Measurements from ENCODE around the gene RARRES1. TPM values are rescaled to one million over a fixed set of nuclear protein-coding genes. Genes with fewer than 3 reads are reported as not detected.

The RARRES1 gene
- total RNA-seq, 1 donor from 2014 or later: 0.95 TPM

DNA sequence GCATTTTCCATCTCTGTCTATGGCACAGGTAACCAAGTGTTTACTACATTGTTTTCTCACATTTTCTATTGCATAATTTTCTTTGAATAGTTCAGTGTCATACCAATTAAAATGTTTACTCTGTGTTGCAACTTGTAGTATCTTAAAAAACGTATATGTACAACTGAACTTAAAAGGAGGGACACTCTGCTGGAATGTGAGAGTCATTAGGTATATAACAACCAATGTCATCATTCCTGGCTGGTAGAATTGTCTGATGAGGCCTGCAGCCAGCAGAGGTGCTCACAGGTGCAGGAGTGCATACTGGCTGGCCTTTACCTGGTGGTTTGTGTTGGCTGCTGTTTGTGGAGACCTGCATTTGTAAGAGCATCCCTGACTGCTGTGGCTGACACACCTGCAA lies 19.1 kb upstream of the RARRES1 start:
- no peak for DNase-seq (ENCODE audit: low spot score)
- H3K27ac Mint-ChIP-seq (ENCODE audit: unreplicated experiment): no peak overlapping the region
- TF ChIP-seq, protein P1, sequence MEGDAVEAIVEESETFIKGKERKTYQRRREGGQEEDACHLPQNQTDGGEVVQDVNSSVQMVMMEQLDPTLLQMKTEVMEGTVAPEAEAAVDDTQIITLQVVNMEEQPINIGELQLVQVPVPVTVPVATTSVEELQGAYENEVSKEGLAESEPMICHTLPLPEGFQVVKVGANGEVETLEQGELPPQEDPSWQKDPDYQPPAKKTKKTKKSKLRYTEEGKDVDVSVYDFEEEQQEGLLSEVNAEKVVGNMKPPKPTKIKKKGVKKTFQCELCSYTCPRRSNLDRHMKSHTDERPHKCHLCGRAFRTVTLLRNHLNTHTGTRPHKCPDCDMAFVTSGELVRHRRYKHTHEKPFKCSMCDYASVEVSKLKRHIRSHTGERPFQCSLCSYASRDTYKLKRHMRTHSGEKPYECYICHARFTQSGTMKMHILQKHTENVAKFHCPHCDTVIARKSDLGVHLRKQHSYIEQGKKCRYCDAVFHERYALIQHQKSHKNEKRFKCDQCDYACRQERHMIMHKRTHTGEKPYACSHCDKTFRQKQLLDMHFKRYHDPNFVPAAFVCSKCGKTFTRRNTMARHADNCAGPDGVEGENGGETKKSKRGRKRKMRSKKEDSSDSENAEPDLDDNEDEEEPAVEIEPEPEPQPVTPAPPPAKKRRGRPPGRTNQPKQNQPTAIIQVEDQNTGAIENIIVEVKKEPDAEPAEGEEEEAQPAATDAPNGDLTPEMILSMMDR (IDR thresholded peaks at IDR 0.05): no peak
- peaks cover 12% of the 10 kb centered on the region for H3K4me1 Mint-ChIP-seq (ENCODE audit: low read depth)
- peaks cover 3% of the 10 kb centered on the region for H3K36me3 Mint-ChIP-seq (ENCODE audit: low read depth)
- H3K9me3 Mint-ChIP-seq (ENCODE audit: low read depth): no peaks in the 10 kb centered on the region
- no peaks in the 10 kb centered on the region for H3K27me3 Mint-ChIP-seq (ENCODE audit: low read depth)
- H3K4me3 Mint-ChIP-seq (ENCODE audit: unreplicated experiment): no peak overlapping the region

DNA sequence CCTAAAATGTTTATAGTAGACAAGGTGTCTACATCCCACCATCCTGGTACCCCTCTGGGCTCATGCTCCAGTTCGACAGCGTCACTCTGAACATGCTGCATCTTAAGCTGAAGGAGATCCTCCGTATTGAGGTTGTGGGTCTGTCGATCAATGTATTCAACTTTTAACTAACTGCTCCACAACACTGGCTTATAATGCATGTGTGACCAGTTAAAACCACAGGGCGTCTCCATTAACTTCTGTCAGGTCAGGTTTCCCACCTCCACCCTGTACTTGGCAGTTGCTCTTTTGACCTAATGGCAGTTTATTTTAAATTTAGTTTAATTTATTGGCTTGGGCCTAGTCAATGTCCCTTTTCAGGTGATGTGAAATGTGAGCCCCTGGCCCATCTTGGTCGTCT lies 17.8 kb upstream of the RARRES1 start:
- H3K4me1 Mint-ChIP-seq (ENCODE audit: low read depth): peaks cover 12% of the 10 kb centered on the region
- no peak for DNase-seq (ENCODE audit: low spot score)
- no peak overlapping the region for H3K27ac Mint-ChIP-seq (ENCODE audit: unreplicated experiment)
- H3K9me3 Mint-ChIP-seq (ENCODE audit: low read depth): no peaks in the 10 kb centered on the region
- TF ChIP-seq, protein P1 (IDR thresholded peaks at IDR 0.05): no peak
- H3K27me3 Mint-ChIP-seq (ENCODE audit: low read depth): no peaks in the 10 kb centered on the region
- peaks cover 3% of the 10 kb centered on the region for H3K36me3 Mint-ChIP-seq (ENCODE audit: low read depth)
- H3K4me3 Mint-ChIP-seq (ENCODE audit: unreplicated experiment): no peak overlapping the region

DNA sequence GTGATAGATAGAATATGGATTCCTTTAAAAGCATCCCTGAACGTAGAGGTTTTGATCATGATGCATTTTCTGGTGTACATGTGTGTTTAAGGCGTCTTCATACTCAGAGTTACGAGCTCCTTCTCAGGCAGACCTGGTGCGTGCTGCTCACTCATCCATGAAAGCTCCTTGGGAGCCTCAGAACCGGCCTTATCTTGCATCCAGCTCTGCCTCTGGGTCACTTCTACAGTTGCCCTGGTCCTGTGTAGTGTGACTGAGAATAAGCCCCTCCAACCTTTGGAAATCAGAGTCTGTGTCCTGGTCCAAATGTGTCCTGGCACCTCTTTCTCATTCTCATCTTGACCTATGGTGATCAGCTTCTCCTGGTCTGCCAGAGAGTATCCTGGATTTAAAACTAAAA lies 17.3 kb upstream of the RARRES1 start:
- Mint-ChIP-seq H3K27ac (ENCODE audit: unreplicated experiment) (no peak overlapping the region), H3K36me3 (ENCODE audit: low read depth) (peaks cover 3% of the 10 kb centered on the region), H3K4me1 (ENCODE audit: low read depth) (peaks cover 12% of the 10 kb centered on the region), H3K4me3 (ENCODE audit: unreplicated experiment) (no peak overlapping the region), H3K27me3 (ENCODE audit: low read depth) (no peaks in the 10 kb centered on the region), H3K9me3 (ENCODE audit: low read depth) (no peaks in the 10 kb centered on the region)
- TF ChIP-seq, protein P1 (IDR thresholded peaks at IDR 0.05): no peak
- DNase-seq (ENCODE audit: low spot score): no peak

DNA sequence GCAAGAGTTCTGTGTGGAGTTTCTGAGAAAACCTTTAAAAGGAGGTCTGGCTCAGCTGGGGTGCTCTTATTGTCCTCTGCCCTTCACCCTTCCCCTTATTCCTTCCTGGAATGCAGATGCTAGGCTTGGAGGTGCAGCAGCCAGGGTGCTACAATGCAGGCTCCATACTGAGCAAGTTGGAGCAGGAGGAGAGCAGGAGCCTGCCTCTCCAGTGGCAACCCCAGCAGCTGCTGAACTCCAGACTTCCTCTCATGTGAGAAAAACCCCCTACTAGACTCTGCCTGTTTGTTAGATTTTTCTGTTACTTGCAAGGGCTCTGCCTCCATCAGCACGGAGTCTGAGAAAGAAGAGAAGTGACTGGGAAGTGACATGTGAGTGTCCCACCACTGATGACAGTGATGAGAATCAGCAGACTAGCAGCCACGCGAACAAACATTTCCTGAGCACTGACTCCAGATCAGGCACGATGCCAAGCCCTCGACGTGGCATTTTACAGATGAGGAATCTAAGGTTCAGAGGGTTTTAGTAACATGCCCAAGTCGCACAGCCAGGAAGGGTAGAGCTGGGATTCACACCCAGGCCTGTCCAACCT lies 16.1 kb upstream of the RARRES1 start:
- Mint-ChIP-seq H3K4me3 (ENCODE audit: unreplicated experiment) (no peak overlapping the region), H3K4me1 (ENCODE audit: low read depth) (peaks cover 12% of the 10 kb centered on the region), H3K36me3 (ENCODE audit: low read depth) (peaks cover 6% of the 10 kb centered on the region), H3K27ac (ENCODE audit: unreplicated experiment) (no peak overlapping the region), H3K27me3 (ENCODE audit: low read depth) (no peaks in the 10 kb centered on the region), H3K9me3 (ENCODE audit: low read depth) (no peaks in the 10 kb centered on the region)
- TF ChIP-seq, protein P1 (IDR thresholded peaks at IDR 0.05): no peak
- no peak for DNase-seq (ENCODE audit: low spot score)

DNA sequence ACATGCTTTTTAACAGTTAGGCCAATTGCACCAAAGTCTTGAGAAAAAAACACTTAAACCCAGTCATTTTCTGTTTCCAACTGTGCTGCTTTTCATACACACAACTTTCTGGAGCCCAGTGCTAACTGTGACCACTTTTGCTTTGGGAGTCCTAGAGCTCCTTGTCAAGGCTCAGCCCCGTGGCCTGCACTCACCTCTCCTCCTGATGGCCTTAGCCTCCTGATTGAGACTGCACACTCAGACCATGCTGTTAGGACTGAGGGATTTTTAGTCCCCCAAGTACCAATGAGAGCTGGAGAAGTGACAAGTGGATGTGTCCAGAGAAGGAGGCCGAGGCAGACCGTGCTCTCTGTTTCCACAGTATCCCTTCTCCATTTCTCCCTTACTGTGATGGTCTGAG lies 15.2 kb upstream of the RARRES1 start:
- peaks cover 8% of the 10 kb centered on the region for H3K36me3 Mint-ChIP-seq (ENCODE audit: low read depth)
- no peak overlapping the region for H3K4me3 Mint-ChIP-seq (ENCODE audit: unreplicated experiment)
- H3K27me3 Mint-ChIP-seq (ENCODE audit: low read depth): no peaks in the 10 kb centered on the region
- H3K27ac Mint-ChIP-seq (ENCODE audit: unreplicated experiment): no peak overlapping the region
- DNase-seq (ENCODE audit: low spot score): no peak
- TF ChIP-seq, protein P1 (IDR thresholded peaks at IDR 0.05): no peak
- H3K9me3 Mint-ChIP-seq (ENCODE audit: low read depth): no peaks in the 10 kb centered on the region
- H3K4me1 Mint-ChIP-seq (ENCODE audit: low read depth): peaks cover 12% of the 10 kb centered on the region

Measured in chondrocyte (in vitro differentiated cells).